Measurements from ENCODE around the gene SSTR3. TPM values are rescaled to one million over a fixed set of nuclear protein-coding genes. Genes with fewer than 3 reads are reported as not detected.
"Not testable (repeated sequence)": the region's sequence is repeated elsewhere in the genome, so short reads cannot be mapped to it uniquely, and the experiment has no call there.

SSTR3 gene
- total RNA-seq, 1 donor from 2014 or later: not detected

- no peaks in the 10 kb centered on the region for H3K4me1 Mint-ChIP-seq (ENCODE audit: low read depth)
- H3K4me3 Mint-ChIP-seq (ENCODE audit: unreplicated experiment): no peak overlapping the region
- no peaks in the 10 kb centered on the region for H3K27me3 Mint-ChIP-seq (ENCODE audit: low read depth)
- H3K27ac Mint-ChIP-seq (ENCODE audit: unreplicated experiment): no peak overlapping the region
- H3K9me3 Mint-ChIP-seq (ENCODE audit: low read depth): no peaks in the 10 kb centered on the region
- peak; percentile 84 for DNase-seq (ENCODE audit: low spot score)
- H3K36me3 Mint-ChIP-seq (ENCODE audit: low read depth): no peaks in the 10 kb centered on the region
- TF ChIP-seq CTCF (IDR thresholded peaks at IDR 0.05): no peak
Observed at GRCh38 chr22:37203354-37204044, 8.8 kb downstream of the SSTR3 start.

- no peak for TF ChIP-seq CTCF (IDR thresholded peaks at IDR 0.05)
- no peak overlapping the region for H3K27ac Mint-ChIP-seq (ENCODE audit: unreplicated experiment)
- peaks cover 7% of the 10 kb centered on the region for H3K4me1 Mint-ChIP-seq (ENCODE audit: low read depth)
- no peak overlapping the region for H3K4me3 Mint-ChIP-seq (ENCODE audit: unreplicated experiment)
- DNase-seq (ENCODE audit: low spot score): peak; percentile 56
- H3K27me3 Mint-ChIP-seq (ENCODE audit: low read depth): no peaks in the 10 kb centered on the region
- no peaks in the 10 kb centered on the region for H3K36me3 Mint-ChIP-seq (ENCODE audit: low read depth)
- H3K9me3 Mint-ChIP-seq (ENCODE audit: low read depth): no peaks in the 10 kb centered on the region
Observed at GRCh38 chr22:37202716-37203115, 9.6 kb downstream of the SSTR3 start.

GRCh38 chr22:37202001-37202555 lies 10.2 kb downstream of the SSTR3 start:
- no peak for DNase-seq (ENCODE audit: low spot score)
- no peak overlapping the region for H3K27ac Mint-ChIP-seq (ENCODE audit: unreplicated experiment)
- H3K9me3 Mint-ChIP-seq (ENCODE audit: low read depth): no peaks in the 10 kb centered on the region
- H3K4me1 Mint-ChIP-seq (ENCODE audit: low read depth): peaks cover 13% of the 10 kb centered on the region
- H3K4me3 Mint-ChIP-seq (ENCODE audit: unreplicated experiment): no peak overlapping the region
- H3K27me3 Mint-ChIP-seq (ENCODE audit: low read depth): no peaks in the 10 kb centered on the region
- TF ChIP-seq CTCF (IDR thresholded peaks at IDR 0.05): no peak
- H3K36me3 Mint-ChIP-seq (ENCODE audit: low read depth): no peaks in the 10 kb centered on the region

GRCh38 chr22:37201443-37201820 lies 10.8 kb downstream of the SSTR3 start:
- not testable (repeated sequence) for H3K27me3 Mint-ChIP-seq (ENCODE audit: low read depth); H3K27ac Mint-ChIP-seq (ENCODE audit: unreplicated experiment); H3K9me3 Mint-ChIP-seq (ENCODE audit: low read depth); DNase-seq (ENCODE audit: low spot score); H3K4me3 Mint-ChIP-seq (ENCODE audit: unreplicated experiment); H3K36me3 Mint-ChIP-seq (ENCODE audit: low read depth)
- H3K4me1 Mint-ChIP-seq (ENCODE audit: low read depth): peaks cover 17% of the 10 kb centered on the region

- Mint-ChIP-seq H3K27me3 (ENCODE audit: low read depth) (no peaks in the 10 kb centered on the region), H3K36me3 (ENCODE audit: low read depth) (no peaks in the 10 kb centered on the region), H3K9me3 (ENCODE audit: low read depth) (no peaks in the 10 kb centered on the region), H3K4me1 (ENCODE audit: low read depth) (peaks cover 17% of the 10 kb centered on the region), H3K27ac (ENCODE audit: unreplicated experiment) (no peak overlapping the region), H3K4me3 (ENCODE audit: unreplicated experiment) (peak overlapping the region; percentile 12)
- TF ChIP-seq CTCF (IDR thresholded peaks at IDR 0.05): peak; percentile 70
- DNase-seq (ENCODE audit: low spot score): no peak
Observed at GRCh38 chr22:37199760-37200108, 12.5 kb downstream of the SSTR3 start.
